ENCODE data around the gene LMNTD2.

The LMNTD2 gene

DNA sequence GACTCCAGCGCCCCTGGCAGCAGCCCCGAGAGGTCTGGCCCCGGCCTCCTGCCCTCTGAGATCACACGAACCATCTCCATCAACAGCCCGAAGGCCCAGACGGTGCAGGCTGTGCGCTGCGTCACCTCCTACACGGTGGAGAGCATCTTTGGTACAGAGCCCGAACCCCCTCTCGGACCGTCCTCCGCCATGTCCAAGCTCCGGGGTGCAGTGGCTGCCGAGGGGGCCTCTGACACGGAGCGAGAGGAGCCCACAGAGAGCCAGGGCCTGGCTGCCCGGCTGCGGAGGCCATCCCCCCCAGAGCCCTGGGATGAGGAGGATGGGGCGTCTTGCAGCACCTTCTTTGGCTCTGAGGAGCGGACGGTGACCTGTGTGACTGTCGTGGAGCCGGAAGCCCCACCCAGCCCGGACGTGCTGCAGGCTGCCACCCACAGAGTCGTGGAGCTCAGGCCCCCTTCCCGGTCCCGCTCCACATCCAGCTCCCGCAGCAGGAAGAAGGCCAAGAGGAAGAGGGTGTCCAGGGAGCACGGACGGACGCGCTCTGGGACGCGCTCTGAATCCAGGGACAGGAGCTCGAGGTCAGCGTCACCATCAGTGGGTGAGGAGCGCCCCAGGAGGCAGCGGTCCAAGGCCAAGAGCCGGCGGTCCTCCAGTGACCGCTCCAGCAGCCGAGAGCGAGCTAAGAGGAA, 47.6 kb upstream of the LMNTD2 start:
- Histone ChIP-seq H3K27me3 (ENCODE audit: insufficient read depth, poor library complexity, severe bottlenecking) (no peaks in the 10 kb centered on the region), H3K4me3 (replicated peaks; ENCODE audit: insufficient read depth, low read length) (no peak overlapping the region), H3K27ac (replicated peaks) (no peak overlapping the region)
- no peak for DNase-seq (ENCODE audit: low read depth in 1 of 2, low spot score in 1 of 2)
- TF ChIP-seq, protein P1, sequence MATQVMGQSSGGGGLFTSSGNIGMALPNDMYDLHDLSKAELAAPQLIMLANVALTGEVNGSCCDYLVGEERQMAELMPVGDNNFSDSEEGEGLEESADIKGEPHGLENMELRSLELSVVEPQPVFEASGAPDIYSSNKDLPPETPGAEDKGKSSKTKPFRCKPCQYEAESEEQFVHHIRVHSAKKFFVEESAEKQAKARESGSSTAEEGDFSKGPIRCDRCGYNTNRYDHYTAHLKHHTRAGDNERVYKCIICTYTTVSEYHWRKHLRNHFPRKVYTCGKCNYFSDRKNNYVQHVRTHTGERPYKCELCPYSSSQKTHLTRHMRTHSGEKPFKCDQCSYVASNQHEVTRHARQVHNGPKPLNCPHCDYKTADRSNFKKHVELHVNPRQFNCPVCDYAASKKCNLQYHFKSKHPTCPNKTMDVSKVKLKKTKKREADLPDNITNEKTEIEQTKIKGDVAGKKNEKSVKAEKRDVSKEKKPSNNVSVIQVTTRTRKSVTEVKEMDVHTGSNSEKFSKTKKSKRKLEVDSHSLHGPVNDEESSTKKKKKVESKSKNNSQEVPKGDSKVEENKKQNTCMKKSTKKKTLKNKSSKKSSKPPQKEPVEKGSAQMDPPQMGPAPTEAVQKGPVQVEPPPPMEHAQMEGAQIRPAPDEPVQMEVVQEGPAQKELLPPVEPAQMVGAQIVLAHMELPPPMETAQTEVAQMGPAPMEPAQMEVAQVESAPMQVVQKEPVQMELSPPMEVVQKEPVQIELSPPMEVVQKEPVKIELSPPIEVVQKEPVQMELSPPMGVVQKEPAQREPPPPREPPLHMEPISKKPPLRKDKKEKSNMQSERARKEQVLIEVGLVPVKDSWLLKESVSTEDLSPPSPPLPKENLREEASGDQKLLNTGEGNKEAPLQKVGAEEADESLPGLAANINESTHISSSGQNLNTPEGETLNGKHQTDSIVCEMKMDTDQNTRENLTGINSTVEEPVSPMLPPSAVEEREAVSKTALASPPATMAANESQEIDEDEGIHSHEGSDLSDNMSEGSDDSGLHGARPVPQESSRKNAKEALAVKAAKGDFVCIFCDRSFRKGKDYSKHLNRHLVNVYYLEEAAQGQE (IDR thresholded peaks at IDR 0.05; ENCODE audit: insufficient replicate concordance, low read depth): no peak
- TF ChIP-seq POLR2AphosphoS5 (IDR thresholded peaks at IDR 0.05; ENCODE audit: low read depth): no peak; the same call in 1 of the 2 replicates
- TF ChIP-seq GABPA (IDR thresholded peaks at IDR 0.05; ENCODE audit: low read depth): no peak
- TF ChIP-seq SPI1 (IDR thresholded peaks at IDR 0.05; ENCODE audit: borderline replicate concordance, low read depth): no peak
- TF ChIP-seq CTCF (IDR thresholded peaks at IDR 0.05; ENCODE audit: insufficient read depth, low read length): no peak

- no peak for DNase-seq (ENCODE audit: low read depth in 1 of 2, low spot score in 1 of 2)
- Histone ChIP-seq H3K4me3 (replicated peaks; ENCODE audit: insufficient read depth, low read length) (no peak overlapping the region), H3K27me3 (ENCODE audit: insufficient read depth, poor library complexity, severe bottlenecking) (no peaks in the 10 kb centered on the region), H3K27ac (replicated peaks) (no peak overlapping the region)
- no peak for TF ChIP-seq POLR2AphosphoS5 (IDR thresholded peaks at IDR 0.05; ENCODE audit: low read depth)
- TF ChIP-seq, protein P1 (IDR thresholded peaks at IDR 0.05; ENCODE audit: insufficient replicate concordance, low read depth): no peak
- TF ChIP-seq SPI1 (IDR thresholded peaks at IDR 0.05; ENCODE audit: borderline replicate concordance, low read depth): no peak
- no peak for TF ChIP-seq CTCF (IDR thresholded peaks at IDR 0.05; ENCODE audit: insufficient read depth, low read length)
- TF ChIP-seq GABPA (IDR thresholded peaks at IDR 0.05; ENCODE audit: low read depth): no peak
These were observed 46.7 kb upstream of the LMNTD2 start for GRCh38 chr11:607020-607780.

DNA sequence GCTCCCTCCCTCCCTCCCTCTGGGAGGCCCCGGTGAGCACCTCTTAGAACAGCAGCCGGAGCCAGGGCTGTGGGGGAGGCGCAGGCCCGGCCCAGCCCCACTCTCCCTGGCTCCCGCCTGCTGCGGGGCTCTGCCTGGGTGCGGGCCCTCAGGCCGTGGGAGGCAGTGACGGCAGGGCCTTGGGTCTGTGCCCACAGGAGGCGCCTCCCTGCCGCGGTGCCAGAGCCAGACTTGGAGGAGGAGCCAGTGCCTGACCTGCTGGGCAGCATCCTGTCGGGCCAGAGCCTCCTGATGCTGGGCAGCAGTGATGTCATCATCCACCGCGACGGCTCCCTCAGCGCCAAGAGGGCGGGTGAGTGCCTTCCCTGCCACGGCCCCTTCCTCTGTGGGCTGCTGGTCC, 45.7 kb upstream of the LMNTD2 start:
- TF ChIP-seq POLR2AphosphoS5 (IDR thresholded peaks at IDR 0.05; ENCODE audit: low read depth): no peak
- Histone ChIP-seq H3K27me3 (ENCODE audit: insufficient read depth, poor library complexity, severe bottlenecking) (no peaks in the 10 kb centered on the region), H3K4me3 (replicated peaks; ENCODE audit: insufficient read depth, low read length) (no peak overlapping the region), H3K27ac (replicated peaks) (no peak overlapping the region)
- DNase-seq (ENCODE audit: low read depth in 1 of 2, low spot score in 1 of 2): no peak

DNA sequence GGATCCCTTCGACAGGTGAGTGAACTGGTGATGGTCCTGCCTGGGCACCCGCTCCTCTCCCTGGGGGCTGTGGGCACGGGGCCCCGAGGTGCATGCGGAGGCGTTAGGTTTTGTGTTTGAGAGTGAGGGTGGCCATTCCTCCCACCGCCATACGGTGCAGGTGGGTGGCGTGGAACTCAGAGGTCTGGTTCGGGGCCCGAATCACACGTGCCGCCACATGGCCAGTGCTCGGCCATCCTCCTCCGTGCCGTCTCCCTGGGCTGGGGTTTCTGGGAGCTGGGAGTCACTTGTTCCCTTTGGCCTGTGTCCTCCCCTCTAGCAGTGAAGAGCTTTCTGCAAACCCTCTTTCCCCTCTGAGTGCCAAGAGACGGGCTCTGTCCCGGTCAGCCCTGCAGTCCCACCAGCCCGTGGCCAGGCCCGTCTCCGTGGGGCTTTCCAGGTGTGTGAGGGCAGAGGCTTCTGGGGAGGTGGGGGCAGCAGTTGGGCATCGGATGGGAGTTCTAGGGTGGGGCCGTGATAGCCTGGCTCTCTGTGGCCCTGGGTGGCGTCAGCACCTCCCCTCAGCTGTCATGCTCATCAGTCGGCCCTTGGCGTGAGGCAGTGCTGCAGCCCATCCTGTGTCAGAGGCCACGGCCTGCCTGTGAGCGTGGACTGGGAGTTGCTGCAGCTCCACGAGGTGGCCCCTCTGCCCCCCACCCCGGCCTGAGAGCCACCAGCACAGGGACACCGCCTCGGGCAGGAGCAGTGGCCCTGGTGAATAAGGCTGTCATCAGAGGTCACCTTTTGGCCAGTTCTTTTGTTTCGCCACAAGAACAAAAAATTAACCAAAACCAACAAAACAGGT, 45.0 kb upstream of the LMNTD2 start:
- Histone ChIP-seq H3K27ac (replicated peaks) (no peak overlapping the region), H3K4me3 (replicated peaks; ENCODE audit: insufficient read depth, low read length) (no peak overlapping the region), H3K27me3 (ENCODE audit: insufficient read depth, poor library complexity, severe bottlenecking) (no peaks in the 10 kb centered on the region)
- no peak for DNase-seq (ENCODE audit: low read depth in 1 of 2, low spot score in 1 of 2)
- TF ChIP-seq SPI1 (IDR thresholded peaks at IDR 0.05; ENCODE audit: borderline replicate concordance, low read depth) (no peak), CTCF (IDR thresholded peaks at IDR 0.05; ENCODE audit: insufficient read depth, low read length) (no peak), GABPA (IDR thresholded peaks at IDR 0.05; ENCODE audit: low read depth) (no peak), POLR2AphosphoS5 (IDR thresholded peaks at IDR 0.05; ENCODE audit: low read depth) (no peak)
- TF ChIP-seq, protein P1 (IDR thresholded peaks at IDR 0.05; ENCODE audit: insufficient replicate concordance, low read depth): no peak
